GM18870 (cell line): Measurements from ENCODE around the gene TMEM37.

Experiments used
- ATAC-seq: cut with Tn5 transposase; IDR thresholded peaks from one replicate; pipeline ENCODE4 v1.9.1; 2021; ENCODE audit warnings: moderate library complexity; ENCODE audit not compliant: unreplicated experiment

Gene TMEM37

GRCh38 chr2:119451336-119452050 is 19.8 kb downstream of the TMEM37 start:
- no peak for ATAC-seq

- ATAC-seq, result no peak
These were observed 22.4 kb downstream of the TMEM37 start for GRCh38 chr2:119453972-119454593.

GRCh38 chr2:119455066-119455718 is 23.5 kb downstream of the TMEM37 start:
- no peak for ATAC-seq

GRCh38 chr2:119460076-119460475 is 28.4 kb downstream of the TMEM37 start:
- no peak for ATAC-seq

- no peak for ATAC-seq
These were observed 30.2 kb downstream of the TMEM37 start for GRCh38 chr2:119461811-119462210.

GRCh38 chr2:119462574-119462973 is 30.9 kb downstream of the TMEM37 start:
- ATAC-seq, result no peak

- ATAC-seq, result no peak
These were observed 31.5 kb downstream of the TMEM37 start for GRCh38 chr2:119463136-119463535.

GRCh38 chr2:119463990-119464389 is 32.3 kb downstream of the TMEM37 start:
- ATAC-seq, result no peak

- no peak for ATAC-seq
These were observed 33.3 kb downstream of the TMEM37 start for GRCh38 chr2:119464981-119465380.

- ATAC-seq, result no peak
These were observed 34.0 kb downstream of the TMEM37 start for GRCh38 chr2:119465687-119466086.

GRCh38 chr2:119466373-119466772 is 34.7 kb downstream of the TMEM37 start:
- no peak for ATAC-seq

GRCh38 chr2:119468154-119468955 is 36.7 kb downstream of the TMEM37 start:
- no peak for ATAC-seq

- ATAC-seq, result no peak
These were observed 37.5 kb downstream of the TMEM37 start for GRCh38 chr2:119469131-119469530.

GRCh38 chr2:119469661-119470297 is 38.1 kb downstream of the TMEM37 start:
- no peak for ATAC-seq

GRCh38 chr2:119472749-119473148 is 41.1 kb downstream of the TMEM37 start:
- ATAC-seq, result no peak

GRCh38 chr2:119473621-119474370 is 42.1 kb downstream of the TMEM37 start:
- ATAC-seq, result no peak

- ATAC-seq, result no peak
These were observed 42.9 kb downstream of the TMEM37 start for GRCh38 chr2:119474371-119475224.

- ATAC-seq, result no peak
These were observed 43.7 kb downstream of the TMEM37 start for GRCh38 chr2:119475225-119475856.

GRCh38 chr2:119475857-119476244 is 44.2 kb downstream of the TMEM37 start:
- ATAC-seq, result no peak
